Breast epithelium (tissue), 4 donors: ENCODE results near the gene HEATR5A. TPM values are rescaled to one million over a fixed set of nuclear protein-coding genes. Genes with fewer than 3 reads are reported as not detected.

Source experiments
- DNase-seq, 2 donors: peaks; one replicate each; pipeline ENCODE4 v3.0.0-alpha.2; 2019; ENCODE audit warnings: low spot score in 2 of 2
- H3K27ac ChIP-seq, 2 donors: fragments of 200-600 bp; sonication (generic) in 1 of 2; one replicate each; pipeline ENCODE4 v1.5.1; 2016 to 2019; ENCODE audit warnings: mild to moderate bottlenecking in 1 of 2
- H3K27me3 ChIP-seq, 2 donors: fragments of 200-600 bp; sonication (generic) in 1 of 2; one replicate each; pipeline versions ENCODE4 v1.5.1 to v1.6.0; 2017 to 2019; ENCODE audit warnings: control low read depth in 1 of 2, mild to moderate bottlenecking in 1 of 2
- H3K36me3 ChIP-seq: fragments of 200-600 bp; one replicate; pipeline ENCODE4 v1.5.1; 2019
- H3K4me1 ChIP-seq, 2 donors: fragments of 200-600 bp; sonication (generic); one replicate each; pipeline ENCODE4 v1.5.1; 2016 to 2019; ENCODE audit warnings: control low read depth in 1 of 2
- H3K4me3 ChIP-seq, 3 donors: fragments of 200-600 bp; sonication (generic); 1 replicate in 2 of 3; 2 replicates in 1 of 3; pipeline ENCODE4 v1.5.1; 2016 to 2019; ENCODE audit warnings: mild to moderate bottlenecking in 3 of 3, moderate library complexity in 2 of 3
- H3K9me3 ChIP-seq, 2 donors: fragments of 200-600 bp; sonication (generic) in 1 of 2; one replicate each; pipeline ENCODE4 v1.5.1; 2016 to 2019; ENCODE audit warnings: control low read depth in 1 of 2
- POLR2A ChIP-seq: fragments of 450-650 bp; IDR thresholded peaks from one replicate; pipeline ENCODE4 v1.6.1; 2016; ENCODE audit warnings: antibody characterized with exemption, mild to moderate bottlenecking, moderate library complexity
- POLR2AphosphoS5 ChIP-seq, 3 donors: sonication (generic); formaldehyde crosslinking; IDR thresholded peaks; one replicate each; pipeline ENCODE4 v1.6.1; 2017; ENCODE audit warnings: antibody characterized with exemption in 3 of 3
- intact Hi-C: fragments of 100-400 bp; cut with DNase I; formaldehyde crosslinking; loops from one replicate; pipeline ENCODE4 v1.15.1; 2023; ENCODE audit warnings: low total_unique reads
- total RNA-seq, 3 donors: library from RNA; depleted of rRNA; stranded (reverse); fragments of >200 nt; gene quantifications; one replicate each; pipeline ENCODE4 v1.1.0, GENCODE V29; 2016
- TF ChIP-seq, protein P1 (sequence below), 3 donors: fragments of 450-650 bp; IDR thresholded peaks; one replicate each; pipeline ENCODE4 v1.5.1; 2016 to 2017; ENCODE audit warnings: antibody characterized with exemption in 3 of 3, mild to moderate bottlenecking in 3 of 3, moderate library complexity in 3 of 3

The HEATR5A gene
- total RNA-seq, 3 donors from 2014 or later, result 24.6 to 43.9 (median 34.7) TPM

DNA sequence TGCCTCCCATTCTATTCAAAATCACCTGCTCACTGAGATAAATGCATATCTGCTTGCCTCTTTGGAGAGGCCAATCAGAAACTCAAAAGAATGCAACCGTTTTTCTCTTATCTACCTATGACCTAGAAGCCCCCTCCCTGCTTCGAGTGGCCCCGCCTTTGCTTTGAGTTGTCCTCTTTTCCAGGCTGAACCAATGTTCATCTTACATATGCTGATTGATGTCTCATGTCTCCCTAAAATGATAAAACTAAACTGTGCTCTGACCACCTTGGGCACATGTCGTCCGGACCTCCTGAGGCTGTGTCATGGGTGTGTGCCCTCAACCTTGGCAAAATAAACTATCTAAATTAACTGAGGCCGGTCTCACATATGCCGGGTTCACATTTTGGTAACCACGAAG lies 148.7 kb downstream of the HEATR5A start:
- Histone ChIP-seq H3K4me3 (no peak overlapping the region), H3K4me1 (no peaks in the 10 kb centered on the region), H3K27ac (no peak overlapping the region), H3K36me3 (no peaks in the 10 kb centered on the region), H3K9me3 (peaks cover 0 to 8% of the 10 kb centered on the region in 2 donors), H3K27me3 (no peaks in the 10 kb centered on the region)
- intact Hi-C loops, result no loop called here
- no peak for DNase-seq
- TF ChIP-seq, protein P1, sequence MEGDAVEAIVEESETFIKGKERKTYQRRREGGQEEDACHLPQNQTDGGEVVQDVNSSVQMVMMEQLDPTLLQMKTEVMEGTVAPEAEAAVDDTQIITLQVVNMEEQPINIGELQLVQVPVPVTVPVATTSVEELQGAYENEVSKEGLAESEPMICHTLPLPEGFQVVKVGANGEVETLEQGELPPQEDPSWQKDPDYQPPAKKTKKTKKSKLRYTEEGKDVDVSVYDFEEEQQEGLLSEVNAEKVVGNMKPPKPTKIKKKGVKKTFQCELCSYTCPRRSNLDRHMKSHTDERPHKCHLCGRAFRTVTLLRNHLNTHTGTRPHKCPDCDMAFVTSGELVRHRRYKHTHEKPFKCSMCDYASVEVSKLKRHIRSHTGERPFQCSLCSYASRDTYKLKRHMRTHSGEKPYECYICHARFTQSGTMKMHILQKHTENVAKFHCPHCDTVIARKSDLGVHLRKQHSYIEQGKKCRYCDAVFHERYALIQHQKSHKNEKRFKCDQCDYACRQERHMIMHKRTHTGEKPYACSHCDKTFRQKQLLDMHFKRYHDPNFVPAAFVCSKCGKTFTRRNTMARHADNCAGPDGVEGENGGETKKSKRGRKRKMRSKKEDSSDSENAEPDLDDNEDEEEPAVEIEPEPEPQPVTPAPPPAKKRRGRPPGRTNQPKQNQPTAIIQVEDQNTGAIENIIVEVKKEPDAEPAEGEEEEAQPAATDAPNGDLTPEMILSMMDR (IDR thresholded peaks at IDR 0.05), result no peak
- no peak for TF ChIP-seq POLR2A
- TF ChIP-seq POLR2AphosphoS5 (IDR thresholded peaks at IDR 0.05), result no peak

DNA sequence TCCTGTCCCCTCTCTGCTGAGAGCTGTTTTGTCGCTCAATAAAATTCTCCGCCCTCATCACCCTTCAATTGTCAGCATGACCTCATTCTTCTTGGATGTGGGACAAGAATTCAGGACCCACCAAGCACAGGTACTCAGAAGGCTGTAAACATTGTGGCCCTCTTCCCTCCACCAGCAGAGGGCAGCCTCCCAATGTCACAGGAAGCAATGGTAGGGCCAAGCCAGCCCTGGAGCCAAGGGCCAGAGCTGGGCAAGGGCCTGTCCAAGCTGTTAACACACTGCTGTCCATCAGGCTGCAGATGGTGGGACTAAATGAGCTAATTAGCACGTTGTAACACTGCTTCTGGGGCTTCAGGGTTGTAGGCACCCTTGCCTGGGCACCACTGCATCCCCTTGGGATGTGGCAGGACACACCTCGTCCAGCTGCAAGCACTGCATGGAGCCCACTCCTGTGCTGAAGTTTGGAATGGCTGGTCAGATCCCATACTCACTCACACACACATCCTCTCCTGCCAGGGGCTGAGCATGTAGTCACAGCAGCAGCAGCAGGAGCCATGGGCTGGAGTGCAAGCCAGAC lies 150.1 kb downstream of the HEATR5A start:
- no peak for TF ChIP-seq POLR2AphosphoS5 (IDR thresholded peaks at IDR 0.05)
- TF ChIP-seq POLR2A, result no peak
- TF ChIP-seq, protein P1 (IDR thresholded peaks at IDR 0.05), result no peak
- Histone ChIP-seq H3K27me3 (no peaks in the 10 kb centered on the region), H3K27ac (no peak overlapping the region), H3K4me1 (no peaks in the 10 kb centered on the region), H3K4me3 (no peak overlapping the region), H3K9me3 (peaks cover 0 to 8% of the 10 kb centered on the region in 2 donors), H3K36me3 (no peaks in the 10 kb centered on the region)
- intact Hi-C loops, result no loop called here
- no peak for DNase-seq

DNA sequence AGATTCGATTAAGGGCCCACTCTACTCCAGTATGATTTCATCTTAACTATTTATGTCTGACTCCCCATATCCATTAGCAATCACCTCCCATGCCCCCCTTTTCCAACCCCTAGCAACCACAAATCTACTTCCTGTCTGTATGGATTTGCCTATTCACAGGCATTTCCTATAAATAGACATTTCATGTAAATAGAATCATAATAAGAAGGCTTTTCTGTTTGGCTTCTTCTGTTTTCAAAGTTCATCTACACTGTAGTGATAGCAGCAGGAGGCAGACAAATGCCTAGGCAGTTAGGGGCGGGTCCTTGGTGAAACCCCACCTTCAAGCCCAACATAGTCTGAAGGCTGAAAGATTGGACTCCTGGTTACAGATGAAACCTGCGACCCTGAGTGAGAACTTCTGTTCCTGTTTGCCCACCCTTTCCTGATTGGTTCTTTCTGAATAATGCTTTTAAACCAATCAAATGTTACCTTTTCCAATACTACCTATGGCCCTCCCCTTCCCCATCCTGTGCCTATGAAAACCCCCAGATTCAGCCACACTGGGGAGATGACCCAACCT lies 150.6 kb downstream of the HEATR5A start:
- H3K4me3 ChIP-seq, result no peak overlapping the region
- DNase-seq, result no peak
- no peaks in the 10 kb centered on the region for H3K36me3 ChIP-seq
- peaks cover 0 to 8% of the 10 kb centered on the region in 2 donors for H3K9me3 ChIP-seq
- no peak for TF ChIP-seq POLR2AphosphoS5 (IDR thresholded peaks at IDR 0.05)
- TF ChIP-seq, protein P1 (IDR thresholded peaks at IDR 0.05), result no peak
- no peak for TF ChIP-seq POLR2A
- intact Hi-C loops, result no loop called here
- H3K27me3 ChIP-seq, result no peaks in the 10 kb centered on the region
- no peaks in the 10 kb centered on the region for H3K4me1 ChIP-seq
- H3K27ac ChIP-seq, result no peak overlapping the region

DNA sequence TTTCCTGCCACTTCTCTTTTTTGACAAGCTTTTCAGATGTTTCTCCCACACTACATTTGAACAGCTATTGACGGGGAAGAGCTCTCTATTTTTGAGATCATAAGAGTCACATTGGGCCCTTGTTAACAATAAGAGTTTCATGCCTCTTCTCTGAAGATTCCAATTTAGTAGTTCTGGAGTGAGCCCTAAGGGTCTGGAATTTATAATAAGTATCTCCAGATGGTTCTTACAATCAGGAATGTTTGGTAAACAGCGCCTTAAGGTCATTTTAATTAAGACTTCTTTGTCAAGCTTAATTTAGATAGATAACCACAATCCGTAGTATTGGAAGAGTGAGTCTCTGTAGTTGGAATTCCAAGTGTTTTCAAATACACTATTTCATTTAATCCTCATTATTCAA lies 152.1 kb downstream of the HEATR5A start:
- Histone ChIP-seq H3K27me3 (no peaks in the 10 kb centered on the region), H3K4me3 (no peak overlapping the region), H3K4me1 (no peaks in the 10 kb centered on the region), H3K27ac (no peak overlapping the region), H3K36me3 (no peaks in the 10 kb centered on the region), H3K9me3 (peaks cover 0 to 8% of the 10 kb centered on the region in 2 donors)
- intact Hi-C loops, result no loop called here
- no peak for TF ChIP-seq POLR2AphosphoS5 (IDR thresholded peaks at IDR 0.05)
- TF ChIP-seq, protein P1 (IDR thresholded peaks at IDR 0.05), result no peak
- TF ChIP-seq POLR2A, result no peak
- no peak for DNase-seq

DNA sequence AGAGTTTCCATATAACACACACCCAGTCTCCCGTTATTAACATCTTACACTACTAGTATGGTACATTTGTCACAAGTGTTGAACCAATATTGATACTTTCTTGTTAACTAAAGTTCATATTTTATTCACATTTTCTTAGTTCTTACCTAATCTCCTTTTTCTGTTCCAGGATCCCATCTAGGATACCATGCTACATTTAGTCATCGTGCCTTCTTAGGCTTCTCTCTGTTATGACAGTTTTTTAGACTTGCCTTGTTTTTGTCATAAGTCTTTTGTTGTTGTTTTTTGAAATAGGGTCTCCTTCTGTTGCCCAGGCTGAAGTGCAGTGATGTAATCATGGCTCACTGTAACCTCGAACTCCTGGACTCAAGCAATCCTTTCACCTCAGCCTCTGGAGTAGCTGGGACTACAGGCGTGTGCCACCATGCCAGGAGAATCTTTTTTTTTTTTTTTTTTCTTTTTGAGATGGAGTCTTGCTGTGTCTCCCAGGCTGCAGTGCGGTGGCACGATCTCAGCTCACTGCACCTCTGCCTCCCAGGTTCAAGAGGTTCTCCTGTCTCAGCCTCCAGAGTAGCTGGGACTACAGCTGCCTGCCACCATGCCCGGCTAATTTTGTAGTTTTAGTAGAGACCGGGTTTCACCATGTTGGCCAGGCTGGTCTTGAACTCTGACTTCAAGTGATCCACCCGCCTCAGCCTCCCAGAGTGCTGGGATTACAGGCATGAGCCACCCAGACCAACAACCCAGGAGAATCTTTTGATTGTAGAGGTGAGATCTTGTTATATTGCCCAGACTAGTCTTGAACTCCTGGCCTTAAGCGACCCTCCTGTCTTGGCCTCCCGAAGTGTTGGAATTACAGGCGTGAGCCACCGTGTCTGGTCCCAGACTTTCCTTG lies 153.7 kb downstream of the HEATR5A start:
- intact Hi-C loops, result no loop called here

More for the DNA sequence above, 153.7 kb downstream of the HEATR5A start:
- TF ChIP-seq POLR2A, result no peak
- TF ChIP-seq, protein P1 (IDR thresholded peaks at IDR 0.05), result no peak
- no peak for TF ChIP-seq POLR2AphosphoS5 (IDR thresholded peaks at IDR 0.05)
- H3K27me3 ChIP-seq, result no peaks in the 10 kb centered on the region
- peaks cover 0 to 8% of the 10 kb centered on the region in 2 donors for H3K4me1 ChIP-seq
- no peaks in the 10 kb centered on the region for H3K36me3 ChIP-seq
- H3K4me3 ChIP-seq, result no peak overlapping the region
- peaks cover 0 to 8% of the 10 kb centered on the region in 2 donors for H3K9me3 ChIP-seq
- H3K27ac ChIP-seq, result no peak overlapping the region
- no peak for DNase-seq
